ENCODE results near the gene HORMAD2.
"Not testable (repeated sequence)": the region's sequence is repeated elsewhere in the genome, so short reads cannot be mapped to it uniquely, and the experiment has no call there.

HORMAD2 gene

GRCh38 chr22:30057375-30057774 lies 22.9 kb upstream of the HORMAD2 start:
- DNase-seq, result no peak

GRCh38 chr22:30059346-30060020 lies 20.8 kb upstream of the HORMAD2 start:
- not testable (repeated sequence) for DNase-seq

DNA sequence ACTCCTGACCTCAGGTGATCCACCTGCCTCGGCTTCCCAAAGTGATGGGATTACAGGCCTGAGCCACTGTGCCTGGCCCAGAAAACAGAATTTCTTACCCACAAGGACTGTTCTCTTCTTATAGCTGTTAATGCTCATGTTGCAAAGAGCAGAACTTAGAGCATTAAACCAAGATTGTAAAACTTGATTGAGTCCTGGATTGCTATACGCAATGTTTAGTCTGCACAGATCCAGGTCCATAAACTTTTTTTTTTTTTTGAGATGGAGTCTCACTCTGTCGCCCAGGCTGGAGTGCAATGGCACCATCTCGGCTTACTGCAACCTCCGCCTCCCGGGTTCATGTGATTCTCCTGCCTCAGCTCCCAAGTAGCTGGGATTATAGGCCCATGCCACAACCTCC lies 19.2 kb upstream of the HORMAD2 start:
- DNase-seq, result not testable (repeated sequence)

DNA sequence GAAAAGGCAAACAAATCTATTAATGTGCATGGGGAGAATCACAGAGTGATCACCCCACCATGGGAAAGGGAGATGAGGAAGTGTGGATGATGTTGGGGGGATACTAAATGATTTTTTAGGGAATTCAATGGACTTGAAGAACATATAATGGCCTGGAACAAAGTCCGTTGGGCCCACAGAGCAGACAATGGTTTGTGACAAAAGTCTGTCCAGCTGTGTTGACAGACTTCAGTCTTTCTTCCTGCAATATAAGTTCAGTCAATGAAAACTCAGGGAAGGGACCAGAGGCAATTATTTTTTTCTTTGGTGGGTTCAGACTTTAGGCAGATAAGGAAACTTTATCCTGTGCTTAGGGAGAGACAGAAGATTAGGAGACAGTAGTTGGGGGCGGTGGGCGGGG lies 18.0 kb upstream of the HORMAD2 start:
- DNase-seq, result no peak

DNA sequence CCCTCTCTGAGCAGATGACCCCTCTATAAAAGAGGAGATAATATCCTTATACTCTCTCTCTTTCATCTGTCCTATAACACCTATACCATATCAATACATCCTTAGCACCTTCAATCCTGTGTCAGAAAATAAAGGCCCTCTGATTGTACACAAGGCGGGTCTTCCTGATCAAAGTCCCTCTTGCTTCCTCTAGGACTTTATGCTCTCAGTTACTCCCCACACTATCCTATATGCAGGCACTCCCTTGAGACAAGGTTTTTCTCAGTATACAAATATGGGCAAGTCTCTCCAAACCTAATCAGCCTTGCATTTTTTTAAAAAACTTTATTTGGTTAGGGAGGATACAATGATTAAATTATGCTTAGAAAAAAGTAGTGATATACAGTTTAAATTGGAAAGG lies 17.3 kb upstream of the HORMAD2 start:
- no peak for DNase-seq

- no peak for DNase-seq
Observed at GRCh38 chr22:30064172-30064571, 16.1 kb upstream of the HORMAD2 start.

DNA sequence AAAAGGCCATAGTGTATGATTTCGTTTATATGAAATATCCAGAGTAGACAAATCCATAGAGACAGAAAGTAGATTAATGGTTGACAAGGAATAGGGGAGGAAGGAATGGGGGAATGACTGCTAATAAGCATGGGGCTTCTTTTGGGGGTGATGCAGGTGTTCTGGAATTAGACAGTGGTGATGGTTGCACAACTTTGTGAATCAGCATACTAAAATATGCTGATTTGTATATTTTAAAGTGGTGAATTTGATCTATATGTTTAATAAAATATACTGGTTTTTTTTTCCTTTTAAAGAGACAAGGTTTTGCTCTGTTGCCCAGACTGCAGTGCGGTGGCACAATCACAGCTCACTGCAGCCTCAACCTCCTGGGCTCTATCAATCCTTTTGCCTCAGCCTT lies 6.5 kb upstream of the HORMAD2 start:
- no peak for DNase-seq

DNA sequence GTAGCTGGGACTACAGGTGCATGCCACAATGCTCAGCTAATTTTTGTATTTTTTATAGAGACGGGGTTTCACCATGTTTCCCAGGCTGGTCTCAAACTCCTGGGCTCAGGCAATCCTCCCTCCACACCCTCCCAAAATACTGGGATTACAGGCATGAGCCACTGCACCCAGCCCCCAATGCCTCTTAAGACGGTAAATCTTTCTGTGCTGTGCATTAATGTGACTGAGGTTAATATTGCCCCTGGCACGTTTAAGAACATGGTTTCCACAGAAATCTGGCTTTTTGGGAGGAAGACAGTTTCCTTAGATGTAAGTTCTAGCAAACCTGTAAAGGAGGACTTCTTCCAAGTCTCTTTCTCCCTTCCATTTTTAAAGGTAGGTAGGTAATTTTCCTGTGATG lies 6.1 kb upstream of the HORMAD2 start:
- DNase-seq, result no peak

DNA sequence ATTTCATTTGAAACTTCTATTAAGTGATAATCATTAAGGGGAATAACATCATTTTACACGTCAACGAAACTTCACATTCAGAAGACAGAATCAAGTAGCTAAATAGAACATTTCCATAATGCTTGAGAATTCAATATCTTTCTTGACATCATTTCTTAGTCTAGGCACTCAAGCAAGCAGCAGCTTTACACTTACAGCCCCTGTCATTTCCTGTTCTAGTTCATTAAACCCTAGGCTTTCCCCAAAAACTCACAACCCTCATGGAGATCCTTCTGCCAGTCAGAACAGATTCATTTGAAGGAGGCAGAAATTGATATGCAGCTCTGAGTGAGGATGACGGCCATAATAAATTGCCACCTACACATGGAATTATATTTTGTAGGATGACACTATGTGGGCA lies 5.3 kb upstream of the HORMAD2 start:
- no peak for DNase-seq

DNA sequence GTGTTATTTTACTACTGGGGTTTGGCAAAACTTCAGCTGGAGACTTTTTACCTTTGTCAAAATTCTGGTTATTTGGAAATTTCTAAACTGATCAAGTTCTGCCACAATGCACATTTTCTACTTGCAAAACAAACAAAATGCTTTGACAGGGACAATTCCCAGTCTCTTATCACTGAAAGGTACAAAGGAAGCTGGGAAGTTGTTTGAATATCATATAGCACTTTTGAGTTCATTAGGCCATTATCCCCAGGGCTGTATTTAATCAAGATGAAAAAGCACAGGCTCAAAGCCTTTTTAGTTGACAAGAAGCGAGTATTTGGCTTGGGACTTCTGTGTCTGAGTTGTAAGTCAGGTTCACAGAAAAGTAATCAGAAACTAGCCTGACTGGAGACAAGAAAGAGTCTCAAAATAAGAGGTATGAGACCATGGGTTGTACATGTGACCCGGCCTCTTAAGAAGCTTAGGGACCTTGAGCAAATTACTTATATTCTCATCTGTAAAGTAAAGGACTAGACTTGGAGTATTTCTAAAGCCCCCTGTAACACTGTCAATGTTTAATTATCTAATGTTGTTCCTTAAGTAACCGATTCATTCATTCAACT lies 2.9 kb upstream of the HORMAD2 start:
- DNase-seq, result no peak

DNA sequence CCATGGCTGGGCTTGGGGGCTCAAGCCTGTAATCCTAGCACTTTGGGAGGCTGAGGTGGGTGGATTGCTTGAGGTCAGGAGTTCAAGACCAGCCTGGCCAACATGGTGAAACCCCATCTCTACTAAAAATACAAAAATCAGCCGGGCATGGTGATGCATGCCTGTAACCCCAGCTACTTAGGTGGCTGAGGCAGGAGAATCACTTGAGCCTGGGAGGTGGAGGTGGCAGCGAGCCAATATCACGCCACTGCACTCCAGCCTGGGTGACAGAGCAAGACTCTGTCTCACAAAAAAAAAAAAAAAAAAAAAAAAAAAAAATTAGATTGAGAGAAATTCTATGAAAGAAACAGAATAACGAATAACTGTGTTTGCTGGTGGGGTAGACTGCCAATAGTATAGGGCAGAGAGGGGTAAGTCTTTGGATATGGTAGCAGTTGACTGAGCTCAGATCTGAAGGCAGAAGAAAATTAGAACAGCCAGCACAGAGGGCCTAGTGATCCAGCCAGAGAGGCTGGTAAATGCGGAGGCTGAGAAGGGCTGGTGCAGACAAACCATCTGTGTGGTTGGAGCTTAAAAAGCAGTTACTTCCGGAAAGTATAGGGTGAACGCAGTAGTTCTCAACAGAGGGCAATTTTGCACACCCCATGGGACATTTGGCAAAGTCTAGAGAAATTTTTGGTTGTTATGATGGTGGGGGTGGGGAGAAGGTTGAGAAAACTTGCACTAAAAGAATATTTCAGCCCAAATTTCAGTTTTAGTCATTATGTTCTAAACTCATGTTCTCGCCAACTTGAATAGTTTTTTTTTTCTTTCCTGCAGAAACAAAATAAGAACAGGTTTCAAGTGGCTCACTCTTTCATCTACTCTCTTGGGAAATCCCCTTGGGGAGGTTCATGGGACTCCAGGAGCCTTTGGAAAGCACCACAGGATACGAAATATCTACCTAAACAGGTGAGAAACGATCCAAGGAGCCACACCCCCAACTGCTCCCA lies 1.6 kb upstream of the HORMAD2 start:
- DNase-seq, result peak; percentile 46

GRCh38 chr22:30080805-30081204 lies 541 bp downstream of the HORMAD2 start:
- DNase-seq, result no peak

- DNase-seq, result no peak
Observed at GRCh38 chr22:30086496-30086895, 6.2 kb downstream of the HORMAD2 start.

DNA sequence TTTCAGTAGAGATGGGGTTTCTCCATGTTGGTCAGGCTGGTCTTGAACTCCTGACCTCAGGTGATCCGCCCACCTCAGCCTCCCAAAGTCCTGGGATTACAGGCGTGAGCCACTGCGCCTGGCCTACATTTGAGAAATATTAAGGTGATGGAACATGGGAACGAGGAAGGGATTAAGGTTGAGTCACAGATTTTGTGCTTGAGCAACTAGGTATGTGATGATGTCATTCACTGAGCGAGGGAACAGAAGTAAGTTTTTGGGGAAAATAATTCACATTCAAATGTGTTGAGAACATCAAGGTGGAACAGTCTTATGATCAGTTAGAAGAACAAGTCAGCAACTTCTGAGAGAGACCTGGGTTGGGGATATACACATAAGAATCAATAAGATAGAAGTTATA lies 6.8 kb downstream of the HORMAD2 start:
- not testable (repeated sequence) for DNase-seq

DNA sequence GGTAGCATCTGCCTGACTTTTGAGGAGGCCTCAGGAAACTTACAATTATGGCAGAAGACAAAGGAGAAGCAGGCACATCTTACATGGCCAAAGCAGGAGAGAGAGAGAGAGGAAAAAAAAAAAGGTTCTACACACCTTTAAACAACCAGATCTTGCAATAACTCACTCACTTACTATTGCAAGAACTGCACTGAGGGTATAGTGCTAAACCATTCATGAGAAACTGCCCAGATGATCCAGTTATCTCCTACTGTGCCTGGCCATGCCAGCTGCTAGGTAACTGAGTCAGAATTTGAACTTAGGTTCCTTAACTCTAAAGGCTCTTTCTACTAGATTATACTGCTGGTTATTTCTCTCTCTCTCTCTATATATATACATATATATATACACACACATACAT lies 7.3 kb downstream of the HORMAD2 start:
- no peak for DNase-seq

DNA sequence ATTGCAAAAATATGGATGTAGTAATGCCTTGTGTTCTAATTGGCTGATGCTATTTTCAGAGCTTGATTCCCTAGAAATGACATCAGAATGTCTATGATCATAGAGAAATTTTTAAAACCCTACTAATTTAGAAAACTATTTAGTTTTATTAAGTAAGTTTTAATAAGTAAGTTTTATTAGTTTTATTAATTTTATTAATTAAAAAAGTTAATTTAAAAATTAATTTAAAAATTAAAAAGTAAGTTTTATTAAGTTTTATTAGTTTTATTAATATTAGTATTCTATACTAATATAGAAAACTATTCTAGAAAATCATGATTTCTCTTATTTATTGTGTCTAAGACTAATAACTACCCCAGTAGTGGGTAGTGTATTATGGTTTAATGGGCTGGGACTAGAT lies 8.2 kb downstream of the HORMAD2 start:
- no peak for DNase-seq

GRCh38 chr22:30089655-30089974 lies 9.4 kb downstream of the HORMAD2 start:
- DNase-seq, result no peak

DNA sequence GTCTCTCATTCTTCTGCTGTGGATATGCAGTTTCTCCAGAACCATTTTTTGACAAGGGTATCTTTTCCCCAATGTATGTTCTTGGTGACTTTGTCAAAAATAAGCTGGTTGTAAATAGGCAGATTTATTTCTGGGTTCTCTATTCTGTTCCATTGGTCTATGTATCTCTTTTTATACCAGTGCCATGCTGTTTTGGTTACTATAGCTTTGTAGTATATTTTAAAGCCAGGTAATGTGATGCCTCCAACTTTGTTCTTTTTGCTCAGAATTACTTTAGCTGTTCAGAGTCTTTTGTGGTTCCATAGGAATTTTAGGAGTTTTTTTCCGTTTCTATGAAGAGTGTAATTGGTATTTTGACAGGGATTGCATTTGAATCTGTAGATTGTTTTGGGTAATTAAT lies 12.4 kb downstream of the HORMAD2 start:
- DNase-seq, result no peak

DNA sequence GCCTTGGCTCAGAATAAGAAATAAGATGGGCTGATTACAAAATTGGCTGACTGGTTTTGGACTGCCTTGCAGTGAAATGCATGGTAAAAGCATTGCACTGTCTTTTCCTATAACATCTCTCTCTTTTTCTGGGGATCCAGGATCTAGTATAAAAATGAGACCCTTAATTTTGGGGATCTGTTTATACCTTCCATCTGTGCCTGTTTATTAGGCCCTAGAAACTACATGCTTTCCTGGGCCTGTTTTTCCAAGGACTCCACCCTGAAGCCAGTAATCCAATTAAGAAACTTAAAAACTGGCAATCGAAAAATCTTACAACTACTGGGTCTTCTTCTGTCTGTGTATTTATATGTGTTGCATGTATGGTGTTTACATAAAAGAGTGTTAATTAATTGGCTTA lies 14.5 kb downstream of the HORMAD2 start:
- no peak for DNase-seq

GRCh38 chr22:30097861-30098260 lies 17.6 kb downstream of the HORMAD2 start:
- DNase-seq, result no peak

DNA sequence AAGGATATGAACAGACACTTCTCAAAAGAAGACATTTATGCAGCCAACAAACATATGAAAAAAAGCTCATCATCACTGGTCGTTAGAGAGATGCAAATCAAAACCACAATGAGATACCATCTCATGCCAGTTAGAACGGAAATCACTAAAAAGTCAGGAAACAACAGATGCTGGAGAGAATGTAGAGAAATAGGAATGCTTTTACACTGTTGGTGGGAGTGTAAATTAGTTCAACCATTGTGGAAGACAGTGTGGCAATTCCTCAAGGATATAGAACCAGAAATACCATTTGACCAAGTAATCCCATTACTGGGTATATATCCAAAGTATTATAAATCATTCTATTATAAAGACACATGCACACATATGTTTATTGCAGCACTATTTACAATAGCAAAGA lies 20.5 kb downstream of the HORMAD2 start:
- DNase-seq, result not testable (repeated sequence)

- no peak for DNase-seq
Observed at GRCh38 chr22:30104501-30105156, 24.4 kb downstream of the HORMAD2 start.

GRCh38 chr22:30105483-30105882 lies 25.2 kb downstream of the HORMAD2 start:
- no peak for DNase-seq

Data from DMS79 treated with DMSO at 0.1 percent for 48 hours (cell line).